HEK293 (cell line): Measurements from ENCODE around the gene LMNA.

Experiments
- BCL11A ChIP-seq: fragments of 450-650 bp; formaldehyde crosslinking; IDR thresholded peaks from 2 replicates; pipeline ENCODE4 v1.5.1; 2016; ENCODE audit warnings: low read depth, missing biosample characterization, missing genetic modification characterization
- GLI4 ChIP-seq: fragments of 450-650 bp; formaldehyde crosslinking; IDR thresholded peaks from 2 replicates; pipeline ENCODE4 v1.5.1; 2016; ENCODE audit warnings: missing biosample characterization, missing genetic modification characterization
- OSR2 ChIP-seq: fragments of 450-650 bp; formaldehyde crosslinking; IDR thresholded peaks from 2 replicates; pipeline ENCODE4 v1.5.1; 2016; ENCODE audit warnings: missing biosample characterization, missing genetic modification characterization
- SCRT1 ChIP-seq: fragments of 450-650 bp; formaldehyde crosslinking; IDR thresholded peaks from 2 replicates; pipeline ENCODE4 v1.5.1; 2016; ENCODE audit warnings: missing biosample characterization, missing genetic modification characterization, borderline replicate concordance
- ZBTB21 ChIP-seq: fragments of 450-650 bp; formaldehyde crosslinking; IDR thresholded peaks from 2 replicates; pipeline ENCODE4 v1.5.1; 2017; ENCODE audit warnings: missing biosample characterization, missing genetic modification characterization
- ZBTB44 ChIP-seq: fragments of 450-650 bp; IDR thresholded peaks from 2 replicates; pipeline ENCODE4 v1.5.1; 2018; ENCODE audit warnings: missing biosample characterization, mild to moderate bottlenecking, missing genetic modification characterization
- ZBTB7A ChIP-seq: fragments of 450-650 bp; formaldehyde crosslinking; IDR thresholded peaks from 2 replicates; pipeline ENCODE4 v1.5.1; 2016; ENCODE audit warnings: low read depth, missing biosample characterization, missing genetic modification characterization
- ZBTB8A ChIP-seq: fragments of 450-650 bp; formaldehyde crosslinking; IDR thresholded peaks from 2 replicates; pipeline ENCODE4 v1.5.1; 2016; ENCODE audit warnings: missing biosample characterization, missing genetic modification characterization
- ZFHX2 ChIP-seq: fragments of 450-650 bp; formaldehyde crosslinking; conservative IDR thresholded peaks from 2 replicates; pipeline ENCODE4 v1.5.1; 2016; ENCODE audit warnings: missing biosample characterization, missing genetic modification characterization
- ZFP69B ChIP-seq: fragments of 450-650 bp; formaldehyde crosslinking; IDR thresholded peaks from 2 replicates; pipeline ENCODE4 v1.5.1; 2016; ENCODE audit warnings: missing biosample characterization, missing genetic modification characterization
- ZNF155 ChIP-seq: fragments of 450-650 bp; formaldehyde crosslinking; IDR thresholded peaks from 2 replicates; pipeline ENCODE4 v1.5.1; 2016; ENCODE audit warnings: missing biosample characterization, missing genetic modification characterization
- ZNF169 ChIP-seq: fragments of 450-650 bp; formaldehyde crosslinking; IDR thresholded peaks from 2 replicates; pipeline ENCODE4 v1.5.1; 2016; ENCODE audit warnings: missing biosample characterization, missing genetic modification characterization
- ZNF175 ChIP-seq: fragments of 450-650 bp; formaldehyde crosslinking; IDR thresholded peaks from 2 replicates; pipeline ENCODE4 v1.5.1; 2016; ENCODE audit warnings: missing biosample characterization, missing genetic modification characterization
- ZNF37A ChIP-seq: fragments of 450-650 bp; IDR thresholded peaks from 2 replicates; pipeline ENCODE4 v1.5.1; 2018; ENCODE audit warnings: missing biosample characterization, missing genetic modification characterization
- ZNF394 ChIP-seq: fragments of 450-650 bp; formaldehyde crosslinking; IDR thresholded peaks from 2 replicates; pipeline ENCODE4 v1.5.1; 2016; ENCODE audit warnings: missing biosample characterization, missing genetic modification characterization, mild to moderate bottlenecking, moderate library complexity, borderline replicate concordance
- ZNF404 ChIP-seq: fragments of 450-650 bp; formaldehyde crosslinking; IDR thresholded peaks from 2 replicates; pipeline ENCODE4 v1.5.1; 2017; ENCODE audit warnings: missing biosample characterization, missing genetic modification characterization
- ZNF426 ChIP-seq: fragments of 450-650 bp; formaldehyde crosslinking; IDR thresholded peaks from 2 replicates; pipeline ENCODE4 v1.5.1; 2017; ENCODE audit warnings: missing biosample characterization, missing genetic modification characterization, mild to moderate bottlenecking, inconsistent platforms, moderate library complexity
- ZNF521 ChIP-seq: fragments of 450-650 bp; formaldehyde crosslinking; IDR thresholded peaks from 2 replicates; pipeline ENCODE4 v1.5.1; 2017; ENCODE audit warnings: missing biosample characterization, mild to moderate bottlenecking, missing genetic modification characterization
- ZNF529 ChIP-seq: fragments of 450-650 bp; formaldehyde crosslinking; IDR thresholded peaks from 2 replicates; pipeline ENCODE4 v1.5.1; 2017; ENCODE audit warnings: missing genetic modification characterization, missing biosample characterization; ENCODE audit not compliant: insufficient replicate concordance
- ZNF549 ChIP-seq: fragments of 450-650 bp; IDR thresholded peaks from 2 replicates; pipeline ENCODE4 v1.5.1; 2018; ENCODE audit warnings: missing biosample characterization, missing genetic modification characterization, mild to moderate bottlenecking, inconsistent platforms, moderate library complexity
- ZNF558 ChIP-seq: fragments of 450-650 bp; formaldehyde crosslinking; IDR thresholded peaks from 2 replicates; pipeline ENCODE4 v1.5.1; 2016; ENCODE audit warnings: missing biosample characterization, missing genetic modification characterization
- ZNF571 ChIP-seq: fragments of 450-650 bp; formaldehyde crosslinking; IDR thresholded peaks from 2 replicates; pipeline ENCODE4 v1.5.0; 2017; ENCODE audit warnings: missing biosample characterization, missing genetic modification characterization
- ZNF600 ChIP-seq: fragments of 450-650 bp; formaldehyde crosslinking; IDR thresholded peaks from 2 replicates; pipeline ENCODE4 v1.5.1; 2016; ENCODE audit warnings: missing biosample characterization, missing genetic modification characterization
- ZNF624 ChIP-seq: fragments of 450-650 bp; formaldehyde crosslinking; IDR thresholded peaks from 2 replicates; pipeline ENCODE4 v1.5.1; 2017; ENCODE audit warnings: missing biosample characterization, missing genetic modification characterization
- ZNF626 ChIP-seq: fragments of 450-650 bp; sonication (Bioruptor Pico); formaldehyde crosslinking; IDR thresholded peaks from 2 replicates; pipeline ENCODE4 v1.5.1; 2018; ENCODE audit warnings: missing biosample characterization, missing genetic modification characterization, inconsistent platforms
- ZNF660 ChIP-seq: fragments of 450-650 bp; IDR thresholded peaks from 2 replicates; pipeline ENCODE4 v1.5.1; 2018; ENCODE audit warnings: missing biosample characterization, mild to moderate bottlenecking, missing genetic modification characterization
- ZNF747 ChIP-seq: fragments of 450-650 bp; formaldehyde crosslinking; IDR thresholded peaks from 2 replicates; pipeline ENCODE4 v1.5.1; 2016; ENCODE audit warnings: missing biosample characterization, missing genetic modification characterization
- ZNF776 ChIP-seq: fragments of 450-650 bp; formaldehyde crosslinking; IDR thresholded peaks from 2 replicates; pipeline ENCODE4 v1.5.0; 2017; ENCODE audit warnings: missing biosample characterization, missing genetic modification characterization, borderline replicate concordance
- ZNF791 ChIP-seq: fragments of 450-650 bp; formaldehyde crosslinking; IDR thresholded peaks from 2 replicates; pipeline ENCODE4 v1.5.1; 2016; ENCODE audit warnings: missing biosample characterization, missing genetic modification characterization
- ZNF792 ChIP-seq: fragments of 450-650 bp; formaldehyde crosslinking; IDR thresholded peaks from 2 replicates; pipeline ENCODE4 v1.5.1; 2016; ENCODE audit warnings: missing biosample characterization, missing genetic modification characterization
- ZSCAN16 ChIP-seq: fragments of 450-650 bp; formaldehyde crosslinking; IDR thresholded peaks from 2 replicates; pipeline ENCODE4 v1.5.1; 2016; ENCODE audit warnings: missing biosample characterization, missing genetic modification characterization
- ZSCAN4 ChIP-seq: fragments of 450-650 bp; formaldehyde crosslinking; IDR thresholded peaks from 2 replicates; pipeline ENCODE4 v1.5.1; 2017; ENCODE audit warnings: missing biosample characterization, missing genetic modification characterization
- TF ChIP-seq, protein P1 (sequence below): fragments of 450-650 bp; formaldehyde crosslinking; IDR thresholded peaks from 2 replicates; pipeline ENCODE4 v1.5.1; 2017; ENCODE audit warnings: missing biosample characterization, missing genetic modification characterization
- TF ChIP-seq, protein P2 (sequence below): fragments of 450-650 bp; formaldehyde crosslinking; IDR thresholded peaks from 2 replicates; pipeline ENCODE4 v1.5.1; 2016; ENCODE audit warnings: missing biosample characterization, missing genetic modification characterization

Gene LMNA

GRCh38 chr1:156124557-156125483 is 10.3 kb downstream of the LMNA start (continued):
- TF ChIP-seq ZSCAN4 (tag by site-specific recombination) (no peak), ZNF624 (tag by site-specific recombination) (no peak), SCRT1 (tag by site-specific recombination) (peak; percentile 57; the same call in 1 of the 2 replicates), ZNF791 (tag by site-specific recombination) (no peak), ZNF426 (tag by site-specific recombination) (no peak), OSR2 (tag by site-specific recombination) (no peak), BCL11A (tag by site-specific recombination) (no peak), ZNF521 (tag by site-specific recombination) (no peak), ZNF175 (tag by site-specific recombination) (no peak), ZBTB44 (tag by site-specific recombination) (no peak), ZNF571 (tag by site-specific recombination) (no peak), ZNF169 (tag by site-specific recombination) (no peak), ZFP69B (tag by site-specific recombination) (no peak), ZNF600 (tag by site-specific recombination) (no peak), ZNF155 (tag by site-specific recombination) (no peak), ZNF660 (tag by site-specific recombination) (no peak), ZBTB21 (tag by site-specific recombination) (no peak), ZNF558 (tag by site-specific recombination) (no peak), ZNF626 (tag by site-specific recombination) (no peak), GLI4 (tag by site-specific recombination) (no peak), ZNF394 (tag by site-specific recombination) (no peak), ZNF549 (tag by site-specific recombination) (no peak), ZNF792 (tag by site-specific recombination) (no peak), ZNF747 (no peak), ZBTB8A (no peak), ZBTB7A (tag by site-specific recombination) (no peak), ZFHX2 (0 out of 2 replicates have a peak, but pooled peaks have one; percentile 10), ZSCAN16 (tag by site-specific recombination) (no peak), ZNF37A (no peak), ZNF776 (no peak), ZNF529 (tag by site-specific recombination) (no peak), ZNF404 (tag by site-specific recombination) (no peak)
- TF ChIP-seq, protein P1, sequence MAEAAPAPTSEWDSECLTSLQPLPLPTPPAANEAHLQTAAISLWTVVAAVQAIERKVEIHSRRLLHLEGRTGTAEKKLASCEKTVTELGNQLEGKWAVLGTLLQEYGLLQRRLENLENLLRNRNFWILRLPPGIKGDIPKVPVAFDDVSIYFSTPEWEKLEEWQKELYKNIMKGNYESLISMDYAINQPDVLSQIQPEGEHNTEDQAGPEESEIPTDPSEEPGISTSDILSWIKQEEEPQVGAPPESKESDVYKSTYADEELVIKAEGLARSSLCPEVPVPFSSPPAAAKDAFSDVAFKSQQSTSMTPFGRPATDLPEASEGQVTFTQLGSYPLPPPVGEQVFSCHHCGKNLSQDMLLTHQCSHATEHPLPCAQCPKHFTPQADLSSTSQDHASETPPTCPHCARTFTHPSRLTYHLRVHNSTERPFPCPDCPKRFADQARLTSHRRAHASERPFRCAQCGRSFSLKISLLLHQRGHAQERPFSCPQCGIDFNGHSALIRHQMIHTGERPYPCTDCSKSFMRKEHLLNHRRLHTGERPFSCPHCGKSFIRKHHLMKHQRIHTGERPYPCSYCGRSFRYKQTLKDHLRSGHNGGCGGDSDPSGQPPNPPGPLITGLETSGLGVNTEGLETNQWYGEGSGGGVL (tag by site-specific recombination) = no peak
- TF ChIP-seq, protein P2, sequence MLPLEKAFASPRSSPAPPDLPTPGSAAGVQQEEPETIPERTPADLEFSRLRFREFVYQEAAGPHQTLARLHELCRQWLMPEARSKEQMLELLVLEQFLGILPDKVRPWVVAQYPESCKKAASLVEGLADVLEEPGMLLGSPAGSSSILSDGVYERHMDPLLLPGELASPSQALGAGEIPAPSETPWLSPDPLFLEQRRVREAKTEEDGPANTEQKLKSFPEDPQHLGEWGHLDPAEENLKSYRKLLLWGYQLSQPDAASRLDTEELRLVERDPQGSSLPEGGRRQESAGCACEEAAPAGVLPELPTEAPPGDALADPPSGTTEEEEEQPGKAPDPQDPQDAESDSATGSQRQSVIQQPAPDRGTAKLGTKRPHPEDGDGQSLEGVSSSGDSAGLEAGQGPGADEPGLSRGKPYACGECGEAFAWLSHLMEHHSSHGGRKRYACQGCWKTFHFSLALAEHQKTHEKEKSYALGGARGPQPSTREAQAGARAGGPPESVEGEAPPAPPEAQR (tag by site-specific recombination) = no peak
